NCI-H748 treated with DMSO at 0.1 percent for 48 hours (cell line): ENCODE measurements around the gene ACACA.

Source experiments
- DNase-seq: peaks from one replicate; lab custom pipeline; 2025; lab: John Stamatoyannopoulos, UW

Gene ACACA

GRCh38 chr17:37231887-37232286 lies 174.7 kb downstream of the ACACA start:
- DNase-seq, result no peak

- no peak for DNase-seq
Measured at GRCh38 chr17:37230633-37231032, 176.0 kb downstream of the ACACA start.

- no peak for DNase-seq
Measured at GRCh38 chr17:37225465-37225864, 181.2 kb downstream of the ACACA start.

- no peak for DNase-seq
Measured at GRCh38 chr17:37221865-37222264, 184.8 kb downstream of the ACACA start.

GRCh38 chr17:37220607-37220953 lies 186.1 kb downstream of the ACACA start:
- peak; percentile 10 for DNase-seq

GRCh38 chr17:37219876-37220606 lies 186.6 kb downstream of the ACACA start:
- no peak for DNase-seq

GRCh38 chr17:37218849-37219248 lies 187.8 kb downstream of the ACACA start:
- no peak for DNase-seq

- DNase-seq, result no peak
Measured at GRCh38 chr17:37214416-37214815, 192.2 kb downstream of the ACACA start.

GRCh38 chr17:37213927-37214326 lies 192.7 kb downstream of the ACACA start:
- no peak for DNase-seq

GRCh38 chr17:37212179-37212578 lies 194.5 kb downstream of the ACACA start:
- DNase-seq, result no peak

GRCh38 chr17:37211136-37211535 lies 195.5 kb downstream of the ACACA start:
- no peak for DNase-seq

- no peak for DNase-seq
Measured at GRCh38 chr17:37207103-37207502, 199.5 kb downstream of the ACACA start.

GRCh38 chr17:37206299-37206698 lies 200.3 kb downstream of the ACACA start:
- DNase-seq, result no peak

GRCh38 chr17:37200497-37200896 lies 206.1 kb downstream of the ACACA start:
- DNase-seq, result no peak

- no peak for DNase-seq
Measured at GRCh38 chr17:37197336-37197735, 209.3 kb downstream of the ACACA start.

- DNase-seq, result no peak
Measured at GRCh38 chr17:37194208-37194607, 212.4 kb downstream of the ACACA start.

GRCh38 chr17:37191219-37191618 lies 215.4 kb downstream of the ACACA start:
- no peak for DNase-seq

GRCh38 chr17:37190493-37190892 lies 216.1 kb downstream of the ACACA start:
- no peak for DNase-seq

- no peak for DNase-seq
Measured at GRCh38 chr17:37188157-37188556, 218.5 kb downstream of the ACACA start.

- no peak for DNase-seq
Measured at GRCh38 chr17:37187262-37187661, 219.4 kb downstream of the ACACA start.

GRCh38 chr17:37182786-37183465 lies 223.7 kb downstream of the ACACA start:
- no peak for DNase-seq

GRCh38 chr17:37180376-37180775 lies 226.3 kb downstream of the ACACA start:
- no peak for DNase-seq

GRCh38 chr17:37179893-37180292 lies 226.7 kb downstream of the ACACA start:
- DNase-seq, result no peak
